ENCODE measurements around the gene RHEX.
"Not testable (repeated sequence)": the region's sequence is repeated elsewhere in the genome, so short reads cannot be mapped to it uniquely, and the experiment has no call there.

Gene RHEX

DNA sequence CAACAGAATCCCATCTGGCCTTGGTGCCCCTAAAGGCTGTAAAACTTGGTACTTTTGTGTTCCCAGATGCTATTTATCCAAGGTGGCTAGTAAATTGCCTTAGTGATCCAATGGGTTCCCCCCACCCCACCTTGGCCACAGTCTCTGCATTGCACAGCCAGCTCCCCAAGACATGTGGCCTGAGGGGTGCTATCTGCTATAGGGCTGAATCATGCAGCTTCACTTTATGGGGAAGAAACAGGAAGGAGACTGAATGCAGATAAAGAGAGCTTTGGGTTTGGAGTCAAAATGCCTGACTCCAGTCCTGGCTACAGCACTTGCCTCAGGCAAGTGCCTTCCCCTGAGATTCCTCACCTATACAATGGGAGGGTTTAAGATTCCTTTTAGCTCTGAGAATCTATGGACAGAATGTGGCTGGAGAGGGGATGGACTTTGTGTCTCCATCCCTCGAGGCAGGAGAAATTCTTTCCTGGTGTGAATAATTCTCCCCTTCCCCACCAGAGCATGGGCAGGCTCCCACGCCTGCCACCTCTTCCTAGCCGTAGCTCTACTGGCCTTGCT lies 6.5 kb downstream of the RHEX start:
- no peak for DNase-seq (ENCODE audit: low spot score)

DNA sequence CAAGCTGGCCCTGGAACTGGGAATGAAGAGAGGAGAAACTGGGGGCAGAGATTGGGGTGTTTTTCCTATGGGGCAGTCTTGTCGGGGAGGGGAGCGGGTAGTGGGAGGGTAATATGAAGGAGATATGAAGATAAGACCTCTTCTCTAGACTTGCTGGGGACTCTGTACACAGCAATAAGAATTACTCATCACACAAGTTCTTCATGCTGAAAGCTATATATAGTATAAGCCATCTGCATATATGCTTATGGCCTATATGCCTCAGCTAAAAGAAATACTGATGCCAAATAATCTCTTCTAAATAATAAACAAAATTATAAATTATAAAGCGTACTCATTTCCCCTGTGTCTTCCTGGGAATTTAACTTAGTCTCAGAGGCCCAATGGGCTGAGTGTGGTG lies 7.9 kb downstream of the RHEX start:
- no peak for DNase-seq (ENCODE audit: low spot score)

DNA sequence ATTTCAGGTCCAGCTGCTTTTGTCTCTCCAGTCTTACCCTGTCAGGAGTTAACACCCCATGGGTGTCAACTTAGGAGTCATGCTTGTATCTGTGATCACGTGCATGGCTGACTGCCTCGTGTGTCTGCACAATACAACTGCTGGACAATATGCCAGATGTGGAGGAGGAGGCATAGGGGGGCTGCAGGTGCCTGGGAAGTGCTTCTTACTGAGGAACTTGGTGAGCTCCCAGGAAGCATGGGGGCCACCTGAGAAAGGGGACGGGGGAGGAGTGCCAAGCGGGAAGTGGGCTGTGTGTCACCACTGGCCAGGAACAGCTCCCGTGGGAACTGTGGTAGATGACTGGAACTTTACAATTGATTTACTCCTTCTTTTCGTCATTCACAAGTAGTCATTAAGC lies 9.5 kb downstream of the RHEX start:
- no peak for DNase-seq (ENCODE audit: low spot score)

DNA sequence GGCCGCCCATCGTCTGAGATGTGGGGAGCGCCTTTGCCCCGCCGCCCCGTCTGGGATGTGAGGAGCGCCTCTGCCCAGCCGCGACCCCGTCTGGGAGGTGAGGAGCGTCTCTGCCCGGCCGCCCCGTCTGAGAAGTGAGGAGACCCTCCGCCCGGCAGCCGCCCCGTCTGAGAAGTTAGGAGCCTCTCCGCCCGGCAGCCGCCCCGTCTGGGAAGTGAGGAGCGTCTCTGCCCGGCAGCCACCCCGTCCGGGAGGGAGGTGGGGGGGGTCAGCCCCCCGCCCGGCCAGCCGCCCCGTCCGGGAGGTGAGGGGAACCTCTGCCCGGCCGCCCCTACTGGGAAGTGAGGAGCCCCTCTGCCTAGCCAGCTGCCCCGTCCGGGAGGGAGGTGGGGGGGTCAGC lies 11.0 kb downstream of the RHEX start:
- DNase-seq (ENCODE audit: low spot score), result not testable (repeated sequence)

DNA sequence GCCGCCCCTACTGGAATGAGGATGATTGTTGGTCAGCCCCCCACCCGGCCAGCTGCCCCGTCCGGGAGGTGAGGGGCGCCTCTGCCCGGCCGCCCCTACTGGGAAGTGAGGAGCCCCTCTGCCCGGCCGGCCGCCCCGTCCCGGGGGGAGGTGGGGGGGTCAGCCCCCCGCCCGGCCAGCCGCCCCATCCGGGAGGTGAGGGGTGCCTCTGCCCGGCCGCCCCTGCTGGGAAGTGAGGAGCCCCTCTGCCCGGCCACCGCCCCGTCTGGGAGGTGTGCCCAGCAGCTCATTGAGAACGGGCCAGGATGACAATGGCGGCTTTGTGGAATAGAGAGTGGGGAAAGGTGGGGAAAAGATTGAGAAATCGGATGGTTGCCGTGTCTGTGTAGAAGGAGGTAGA lies 11.5 kb downstream of the RHEX start:
- not testable (repeated sequence) for DNase-seq (ENCODE audit: low spot score)

DNA sequence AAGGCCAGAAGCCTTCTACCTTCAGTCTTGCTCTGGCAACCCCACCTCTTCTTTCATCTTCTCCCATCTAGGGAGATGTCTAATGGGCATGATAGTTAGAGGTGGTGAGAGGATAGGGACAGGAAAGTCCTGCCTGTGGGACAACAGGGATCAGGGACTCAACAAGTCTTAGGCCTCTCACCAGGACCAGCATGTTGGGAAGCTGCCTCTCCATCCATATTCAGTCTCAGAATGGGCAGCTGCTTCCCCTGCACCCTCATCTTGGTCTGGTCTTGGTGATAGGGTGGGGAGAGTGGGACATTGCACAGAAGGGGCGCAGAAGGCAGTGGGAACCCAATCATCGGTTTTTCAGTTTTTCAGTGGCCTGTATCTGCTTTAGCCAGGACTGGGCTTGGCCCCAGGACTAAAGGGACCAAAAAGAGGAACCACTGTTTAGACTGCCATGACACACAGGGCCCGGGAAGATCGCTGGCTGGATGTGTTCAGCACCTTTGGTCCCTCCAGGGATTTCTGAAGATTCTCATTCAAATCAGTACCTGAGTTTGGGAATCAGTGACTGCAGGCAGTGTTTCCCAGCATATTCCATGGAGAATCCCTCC lies 12.7 kb downstream of the RHEX start:
- DNase-seq (ENCODE audit: low spot score), result no peak

DNA sequence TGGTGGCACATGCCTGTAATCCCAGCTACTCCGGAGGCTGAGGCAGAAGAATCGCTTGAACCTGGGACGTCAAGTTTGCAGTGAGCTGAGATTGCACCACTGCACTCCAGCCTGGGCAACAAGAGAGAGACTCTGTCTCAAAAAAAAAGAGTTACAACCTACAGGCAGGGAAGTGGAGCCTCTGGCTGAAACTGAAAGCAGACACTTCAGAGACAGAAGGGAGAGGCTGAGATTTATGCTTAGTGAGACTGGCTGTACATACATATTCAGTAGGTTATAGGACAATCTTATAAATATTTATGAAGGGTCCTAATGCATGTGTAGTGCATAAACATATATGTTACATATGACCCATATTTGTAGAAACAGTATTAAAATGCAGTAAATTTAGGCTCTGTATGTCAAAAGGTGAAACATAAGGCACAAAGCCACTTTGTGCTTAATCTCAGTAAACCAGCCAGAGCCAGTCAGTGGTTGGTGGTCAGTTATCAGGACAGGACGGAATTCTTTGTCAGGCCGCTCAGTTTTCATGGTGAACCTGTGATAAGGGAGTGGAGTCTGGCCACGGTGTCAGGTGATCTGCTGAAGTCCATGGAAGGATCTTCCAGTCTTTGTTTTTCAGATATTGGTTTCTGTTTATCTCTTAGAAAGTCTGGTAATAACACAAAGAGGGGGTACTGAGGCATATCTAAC lies 13.7 kb downstream of the RHEX start:
- DNase-seq (ENCODE audit: low spot score), result no peak

DNA sequence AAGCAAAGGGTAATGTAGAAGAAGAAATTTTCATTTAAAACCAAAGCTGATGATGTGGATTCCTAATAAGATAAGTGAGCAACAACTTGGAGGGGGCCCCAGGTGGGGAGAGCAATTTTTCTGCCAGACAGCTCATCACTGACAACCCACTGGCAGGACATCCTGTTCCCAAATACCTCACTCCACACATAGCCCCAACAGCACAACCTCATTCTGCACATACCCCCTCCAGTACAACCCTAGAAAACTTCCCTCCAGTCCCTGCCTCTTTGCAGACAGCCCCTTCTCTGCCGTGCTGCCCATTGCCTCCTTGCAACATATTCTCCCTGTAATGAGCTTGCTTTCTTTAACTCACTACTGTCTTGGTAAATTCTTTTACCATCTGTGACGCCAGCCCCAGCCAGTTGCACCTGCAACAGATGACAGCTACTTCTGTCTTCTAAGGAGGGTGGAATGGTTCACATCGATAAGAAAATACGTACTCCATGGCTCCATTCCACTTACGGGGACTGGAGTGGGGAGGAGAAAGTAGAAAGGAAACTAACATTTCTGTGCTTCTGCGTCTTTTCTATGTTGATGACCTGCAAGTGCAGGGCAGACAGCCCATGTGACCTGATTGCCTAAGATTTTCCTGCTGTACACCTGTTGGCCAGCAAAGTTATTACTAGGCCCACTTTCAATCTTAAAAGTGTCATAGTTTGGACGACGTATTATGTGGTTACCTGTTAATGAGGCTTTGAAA lies 14.7 kb downstream of the RHEX start:
- no peak for DNase-seq (ENCODE audit: low spot score)

DNA sequence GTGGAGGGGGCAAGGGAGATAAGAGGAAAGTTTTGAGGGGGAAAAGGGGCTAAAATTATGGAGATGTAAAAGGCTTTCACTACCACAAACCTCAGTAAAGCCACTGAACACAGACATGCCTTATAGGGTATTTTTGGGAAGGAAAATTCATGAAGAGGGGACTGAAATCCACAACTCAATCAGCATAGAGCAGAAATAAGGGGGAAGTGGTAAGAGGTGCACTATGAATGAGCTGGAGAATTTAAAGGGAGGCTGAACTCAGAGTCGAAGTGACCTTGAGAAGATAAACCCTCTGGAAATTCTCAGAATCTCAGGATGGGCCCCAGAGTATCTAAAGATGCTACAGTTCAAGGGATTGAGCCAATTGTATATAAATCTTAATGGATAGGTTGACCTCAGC lies 15.3 kb downstream of the RHEX start:
- DNase-seq (ENCODE audit: low spot score), result no peak

DNA sequence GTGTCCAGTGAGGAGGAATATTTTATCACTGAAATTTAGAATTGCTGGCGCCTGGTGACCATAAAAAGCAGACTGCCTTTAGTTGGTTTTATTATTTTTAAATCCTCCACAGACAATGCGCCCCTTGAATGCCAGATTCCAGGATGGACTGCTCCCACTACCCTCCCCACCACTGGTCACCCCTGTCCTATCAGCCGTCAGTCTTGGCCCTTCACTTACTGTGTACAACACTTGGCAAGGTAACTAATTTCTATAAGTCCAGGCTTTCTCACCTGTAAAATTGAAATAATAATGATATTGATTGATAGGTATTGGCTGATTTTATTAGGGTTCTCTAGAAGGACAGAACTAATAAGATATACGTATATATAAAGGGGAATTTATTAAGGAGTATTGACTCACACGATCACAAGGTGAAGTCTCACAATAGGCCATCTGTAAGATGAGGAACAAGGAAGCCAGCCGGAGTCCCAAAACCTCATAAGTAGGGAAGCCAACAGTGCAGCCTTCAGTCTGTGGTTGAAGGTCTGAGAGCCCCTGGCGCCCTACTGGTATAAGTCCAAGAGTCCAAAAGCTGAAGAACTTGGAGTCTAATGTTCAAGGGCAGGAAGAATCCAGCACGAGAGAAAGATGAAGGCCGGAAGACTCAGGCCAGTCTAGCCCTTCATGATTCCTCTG lies 17.8 kb downstream of the RHEX start:
- no peak for DNase-seq (ENCODE audit: low spot score)

DNA sequence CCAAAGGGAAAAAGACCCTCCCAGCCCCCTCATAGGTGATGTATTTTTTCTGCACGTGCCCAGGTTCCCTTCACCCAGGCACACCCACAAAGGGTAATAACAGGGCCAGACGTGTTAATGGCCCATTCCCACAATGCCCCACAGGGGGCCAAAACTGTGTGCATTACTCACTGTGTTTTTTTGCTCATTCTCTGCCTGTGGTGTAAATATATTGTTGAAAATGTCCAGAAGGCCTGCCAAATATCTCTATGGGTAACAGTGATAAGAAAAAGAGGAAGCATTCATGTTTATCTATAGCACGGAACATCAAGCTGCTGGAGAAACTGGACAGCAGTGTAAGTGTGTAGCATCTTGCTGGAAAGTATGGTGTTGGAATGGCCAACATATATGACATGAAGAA lies 21.9 kb downstream of the RHEX start:
- DNase-seq (ENCODE audit: low spot score), result no peak

DNA sequence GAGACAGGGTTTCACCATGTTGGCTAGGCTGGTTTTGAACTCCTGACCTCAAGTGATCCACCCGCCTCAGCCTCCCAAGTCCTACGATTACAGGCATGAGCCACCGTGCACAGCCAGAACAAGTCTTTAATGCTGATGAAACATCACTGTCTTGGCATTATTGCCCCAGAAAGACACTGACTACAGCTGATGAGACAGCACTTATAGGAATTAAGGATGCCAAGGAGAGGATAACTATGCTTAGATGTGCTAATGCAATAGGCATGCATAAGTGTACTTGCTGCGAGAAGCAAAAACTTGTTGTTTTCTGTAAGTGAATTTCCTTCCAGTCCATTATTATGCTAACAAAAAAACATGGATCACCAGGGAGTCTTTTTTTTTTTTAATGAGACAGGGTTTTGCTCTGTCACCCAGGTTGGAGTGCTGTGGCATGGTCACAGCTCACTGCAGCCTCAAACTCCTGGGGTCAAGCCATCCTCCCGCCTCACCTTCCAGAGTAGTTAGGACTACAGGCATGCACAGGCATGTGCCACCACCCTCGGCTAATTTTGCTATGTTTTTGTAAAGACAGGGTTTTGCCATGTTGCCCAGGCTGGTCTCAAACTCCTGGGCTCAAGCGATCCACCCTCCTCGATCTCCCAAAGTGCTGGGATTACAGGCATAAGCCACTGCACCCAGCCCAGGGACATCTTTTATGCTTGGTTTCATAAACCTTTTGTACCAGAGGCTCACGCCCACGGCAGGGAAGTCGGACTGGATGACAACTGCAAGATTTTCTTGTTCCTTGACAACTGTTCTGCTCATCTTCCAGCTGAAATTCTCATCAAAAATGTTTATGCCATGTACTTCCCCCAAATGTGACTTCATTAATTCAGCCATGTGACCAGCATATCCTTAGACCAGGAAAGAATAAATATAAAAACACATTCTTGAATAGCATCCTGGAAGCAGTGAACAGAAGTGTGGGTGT lies 23.1 kb downstream of the RHEX start:
- DNase-seq (ENCODE audit: low spot score), result no peak

DNA sequence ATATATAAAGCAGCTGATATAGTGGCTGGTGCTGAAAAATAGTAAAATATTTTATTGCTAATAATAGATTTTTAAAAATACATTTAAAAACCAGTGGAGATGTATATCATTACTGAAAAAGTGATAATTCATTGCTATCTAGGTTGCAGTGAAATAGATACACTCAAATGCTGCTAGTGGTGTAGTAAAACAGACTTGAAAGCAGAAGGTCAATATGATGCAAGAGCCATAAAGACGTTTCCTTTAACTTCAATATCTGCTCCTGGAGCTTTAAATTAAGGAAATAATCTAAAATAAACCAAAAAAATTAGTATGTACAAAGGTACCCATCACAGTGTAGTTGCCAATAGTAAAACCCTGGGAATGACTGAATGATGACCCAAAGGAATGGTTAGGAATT lies 26.2 kb downstream of the RHEX start:
- no peak for DNase-seq (ENCODE audit: low spot score)

DNA sequence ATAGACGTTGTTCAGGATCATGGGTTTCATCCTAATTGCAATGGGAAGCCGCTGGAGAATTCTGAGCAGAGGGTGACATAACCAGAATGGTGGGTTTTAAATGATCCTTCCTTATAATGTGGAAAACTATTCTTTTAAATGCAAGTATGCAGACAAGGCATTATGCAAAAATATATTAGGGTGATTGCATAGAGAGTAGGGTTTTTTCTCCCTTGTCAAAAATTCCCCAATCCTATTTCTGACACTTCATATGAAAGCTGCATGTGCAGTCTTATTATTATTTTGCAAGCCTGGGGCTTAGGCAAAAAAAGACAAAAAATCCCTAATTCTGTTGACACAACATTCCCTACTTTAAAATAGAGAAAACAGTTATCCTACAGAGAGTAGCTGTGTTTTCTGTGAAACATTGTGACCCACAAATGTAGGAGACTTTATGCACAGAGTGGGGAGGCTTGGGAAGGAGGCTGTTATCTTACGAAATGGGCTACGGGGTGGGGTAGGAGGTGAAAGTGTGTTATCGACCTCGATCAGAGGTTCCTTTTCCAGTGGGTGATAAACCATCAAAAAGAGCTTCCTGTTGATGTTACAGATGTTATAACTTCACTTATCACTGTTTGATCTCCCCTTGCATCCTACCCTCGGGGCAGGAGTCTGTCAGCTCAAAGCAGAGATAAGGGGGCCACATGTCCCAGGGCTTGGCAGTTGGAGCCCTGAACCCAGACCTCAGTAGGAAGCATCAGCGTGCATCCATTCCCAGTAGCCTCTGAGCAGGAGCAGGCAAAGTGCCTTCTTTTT lies 27.2 kb downstream of the RHEX start:
- no peak for DNase-seq (ENCODE audit: low spot score)

DNA sequence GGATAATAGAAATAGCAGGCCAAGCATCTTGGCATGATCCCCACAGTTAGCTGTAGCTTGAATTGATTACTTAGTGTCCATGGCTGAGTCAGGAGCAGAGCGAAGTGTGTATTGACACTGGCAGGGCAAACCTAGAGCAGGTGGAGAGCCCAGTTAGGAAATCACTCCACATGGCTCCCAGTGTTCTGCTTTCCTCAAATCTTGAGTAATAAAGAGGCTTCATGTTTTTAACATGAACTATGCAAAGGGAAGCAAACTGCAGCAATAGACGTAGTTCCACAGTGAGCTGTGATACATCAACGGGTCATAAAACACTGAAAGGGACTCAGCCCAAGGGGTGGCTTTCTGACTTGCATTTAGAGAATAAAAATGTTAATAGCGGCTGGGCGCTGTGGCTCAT lies 28.9 kb downstream of the RHEX start:
- no peak for DNase-seq (ENCODE audit: low spot score)

DNA sequence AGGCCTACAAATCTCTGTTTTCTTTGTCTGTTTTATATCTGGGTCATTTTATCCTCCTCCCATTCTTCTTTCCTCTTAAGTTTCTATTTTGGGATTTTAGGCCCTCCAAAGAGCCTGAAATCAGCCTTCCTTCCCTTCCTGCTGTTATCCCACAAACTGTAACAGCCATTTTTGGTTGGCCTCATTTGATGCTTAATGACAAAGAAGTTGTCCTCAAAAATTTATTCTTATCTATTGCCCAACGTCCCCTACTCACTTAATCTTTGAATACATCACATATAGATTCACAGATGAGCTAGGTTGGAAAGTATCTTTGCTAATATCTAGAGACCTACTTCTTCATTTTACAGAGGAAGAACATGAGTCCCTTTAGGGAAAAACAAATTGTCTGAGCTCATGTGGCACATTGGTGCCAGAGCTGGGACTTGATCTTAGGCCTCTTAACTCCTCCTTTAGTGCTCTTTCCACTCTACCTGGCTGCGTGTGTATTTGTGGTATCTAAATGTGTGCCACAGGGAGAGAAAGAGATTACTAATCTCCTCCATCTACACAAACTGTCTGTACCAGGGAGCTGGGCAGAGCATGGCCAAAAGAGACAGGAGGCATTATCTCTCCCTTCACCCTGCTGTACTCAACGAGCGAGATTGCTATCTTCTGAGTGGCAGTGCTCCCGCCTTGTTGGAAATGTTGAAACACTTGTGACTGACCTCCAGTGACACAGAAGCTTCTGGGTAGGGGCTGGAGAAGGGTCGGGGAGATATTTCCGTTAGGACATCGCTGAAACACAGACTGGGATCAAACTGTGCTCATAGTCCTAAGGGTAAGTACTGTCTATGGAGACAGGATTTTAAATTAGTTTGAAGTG lies 30.1 kb downstream of the RHEX start:
- DNase-seq (ENCODE audit: low spot score), result no peak

DNA sequence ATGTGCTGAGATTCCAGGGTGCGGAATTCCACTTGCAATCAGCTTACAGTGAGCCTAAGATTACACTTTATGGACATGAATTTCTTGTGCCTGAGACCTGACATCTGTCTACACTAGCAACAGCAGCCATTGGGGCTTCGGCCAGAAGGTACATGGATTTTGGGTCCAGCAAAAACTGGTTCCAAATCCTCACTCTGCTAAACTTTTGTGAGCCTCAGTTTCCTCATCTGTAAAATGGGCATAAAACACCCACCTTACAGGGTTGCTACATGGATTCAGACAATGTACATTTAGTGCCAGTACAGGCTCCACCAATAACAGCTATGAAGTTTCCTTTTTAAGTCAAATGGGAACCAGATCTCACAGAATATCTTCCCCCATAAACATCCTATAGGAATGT lies 30.8 kb downstream of the RHEX start:
- no peak for DNase-seq (ENCODE audit: low spot score)

DNA sequence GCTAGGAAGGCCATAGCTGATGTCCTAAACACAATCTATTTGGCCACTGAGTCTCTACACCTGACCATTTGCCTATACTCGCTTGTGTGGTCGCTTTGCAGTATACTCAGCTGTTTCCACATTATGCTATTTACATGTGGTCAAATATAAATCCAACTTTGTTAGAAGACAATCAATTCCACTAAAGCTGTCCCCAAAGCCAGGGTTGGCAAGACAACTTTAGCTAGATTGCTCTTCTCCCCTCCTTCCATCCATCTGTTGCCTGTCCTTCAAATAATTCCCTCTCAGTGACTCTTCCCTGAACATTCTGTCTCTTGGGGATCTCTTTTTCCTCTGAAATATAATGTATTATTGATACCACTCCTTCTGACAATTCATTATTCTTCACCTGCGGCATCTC lies 34.1 kb downstream of the RHEX start:
- no peak for DNase-seq (ENCODE audit: low spot score)

DNA sequence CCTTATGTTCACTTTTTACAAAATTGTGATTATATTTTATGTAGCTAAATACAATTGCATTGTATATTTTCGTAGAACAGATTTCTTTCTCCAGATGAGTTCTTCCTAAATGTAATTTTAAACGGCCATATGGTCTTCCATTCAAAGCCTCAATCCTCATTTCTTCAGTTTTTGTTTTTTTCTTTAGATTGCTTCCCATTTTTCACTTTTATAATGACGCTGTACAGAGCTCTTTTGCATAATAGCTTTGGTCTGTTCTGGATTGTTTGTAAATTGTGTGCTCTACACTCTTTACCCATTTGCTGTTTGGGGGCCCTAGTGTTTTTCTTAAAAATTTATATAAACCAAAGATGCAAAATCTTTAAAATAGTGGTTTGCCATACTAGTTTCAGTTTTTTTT lies 36.4 kb downstream of the RHEX start:
- no peak for DNase-seq (ENCODE audit: low spot score)

DNA sequence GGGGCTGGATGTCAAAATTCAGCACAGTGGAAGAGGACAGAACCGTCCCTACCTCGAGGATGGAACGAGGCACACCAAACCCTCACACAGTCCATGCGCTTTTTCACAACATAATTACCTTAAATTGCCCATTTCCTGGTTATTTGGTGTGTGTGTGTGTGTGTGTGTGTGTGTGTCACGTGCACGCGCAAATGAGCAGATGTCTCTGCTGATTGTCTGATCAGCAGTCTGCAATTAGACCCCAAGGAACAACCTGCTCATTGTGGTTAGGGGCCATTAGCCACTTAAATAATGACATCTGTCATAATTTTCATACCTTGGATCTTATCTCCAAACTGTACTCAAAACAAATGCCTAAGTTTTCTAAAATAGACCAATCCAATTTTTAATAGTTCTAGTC lies 41.1 kb downstream of the RHEX start:
- no peak for DNase-seq (ENCODE audit: low spot score)

All from hepatic stellate cell (primary cell).